Measurements from ENCODE around the gene BIK. TPM values are rescaled to one million over a fixed set of nuclear protein-coding genes. Genes with fewer than 3 reads are reported as not detected.

The BIK gene
- polyA plus RNA-seq, 1 of the 3 experiments (the other 2 are of a cell fraction) = 0.66 TPM

GRCh38 chr22:43152357-43153071, 42.0 kb downstream of the BIK start:
- WGBS (ENCODE audit: low lambda C conversion rate) = 9% methylated on average over 6 of the region's 22 CpGs
- TF ChIP-seq REST (IDR thresholded peaks at IDR 0.05; ENCODE audit: low read depth, low read length) (no peak), MXI1 (IDR thresholded peaks at IDR 0.05; ENCODE audit: low read depth, low read length) (peak; percentile 78)
- TF ChIP-seq, protein P1, sequence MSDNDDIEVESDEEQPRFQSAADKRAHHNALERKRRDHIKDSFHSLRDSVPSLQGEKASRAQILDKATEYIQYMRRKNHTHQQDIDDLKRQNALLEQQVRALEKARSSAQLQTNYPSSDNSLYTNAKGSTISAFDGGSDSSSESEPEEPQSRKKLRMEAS (IDR thresholded peaks at IDR 0.05; ENCODE audit: low read depth) = 0 out of 2 replicates have a peak, but pooled peaks have one; percentile 20
- Histone ChIP-seq H4K20me1 (ENCODE audit: insufficient read depth) (peaks cover 4% of the 10 kb centered on the region; the same call in 1 of the 2 replicates), H3K9me2 (no peaks in the 10 kb centered on the region), H3F3A (replicated peaks; ENCODE audit: insufficient read depth) (no peaks in the 10 kb centered on the region), H2AFZ (ENCODE audit: low read depth) (no peak overlapping the region), H3K27me3 (ENCODE audit: insufficient read depth) (no peaks in the 10 kb centered on the region), H3K9ac (peak overlapping the region; percentile 71), H3K4me1 (ENCODE audit: control insufficient read depth in 1 of 2, insufficient read depth in 2 of 2, low read depth in 1 of 2, low read length in 1 of 2) (peaks cover 0 to 2% of the 10 kb centered on the region in 2 experiments; a peak in 1 of 4 replicates), H3K4me2 (peak overlapping the region; percentile 89), H3K36me3 (replicated peaks in 1 of 2; ENCODE audit: control insufficient read depth in 1 of 2, insufficient read depth in 2 of 2, low read length in 1 of 2) (no peaks in the 10 kb centered on the region), H3K79me2 (ENCODE audit: insufficient read depth) (peaks cover 34% of the 10 kb centered on the region), H3K4me3 (ENCODE audit: low read depth in 2 of 2, low read length in 1 of 2) (peak overlapping the region; percentile 59 to 60), H3K27ac (ENCODE audit: low read depth in 2 of 2, low read length in 1 of 2) (peak overlapping the region; percentile 46 to 79), H3K9me3 (no peaks in the 10 kb centered on the region)
- CTCF ChIA-PET = no interaction called here
- POLR2A ChIA-PET = no interaction called here
- peak; percentile 68 for DNase-seq

- Histone ChIP-seq H3K4me3 (ENCODE audit: low read depth in 2 of 2, low read length in 1 of 2) (no peak overlapping the region), H3F3A (replicated peaks; ENCODE audit: insufficient read depth) (no peaks in the 10 kb centered on the region), H3K9ac (no peak overlapping the region), H3K27ac (ENCODE audit: low read depth in 2 of 2, low read length in 1 of 2) (no peak overlapping the region), H3K79me2 (ENCODE audit: insufficient read depth) (peaks cover 42% of the 10 kb centered on the region), H3K9me3 (no peaks in the 10 kb centered on the region), H3K36me3 (replicated peaks in 1 of 2; ENCODE audit: control insufficient read depth in 1 of 2, insufficient read depth in 2 of 2, low read length in 1 of 2) (no peaks in the 10 kb centered on the region), H3K4me1 (ENCODE audit: control insufficient read depth in 1 of 2, insufficient read depth in 2 of 2, low read depth in 1 of 2, low read length in 1 of 2) (peaks cover 0 to 2% of the 10 kb centered on the region in 2 experiments; a peak in 1 of 4 replicates), H3K9me2 (no peaks in the 10 kb centered on the region), H4K20me1 (ENCODE audit: insufficient read depth) (peaks cover 4% of the 10 kb centered on the region; the same call in 1 of the 2 replicates), H2AFZ (ENCODE audit: low read depth) (no peak overlapping the region), H3K4me2 (no peak overlapping the region), H3K27me3 (ENCODE audit: insufficient read depth) (no peaks in the 10 kb centered on the region)
- DNase-seq = no peak
- no peak for TF ChIP-seq RCOR1 (IDR thresholded peaks at IDR 0.05; ENCODE audit: low read length)
- TF ChIP-seq GATA2 (CRISPR knock-in tag; IDR thresholded peaks at IDR 0.05) = no peak
- TF ChIP-seq SMC3 (IDR thresholded peaks at IDR 0.05; ENCODE audit: low read depth, low read length) = no peak
- TF ChIP-seq, protein P2, sequence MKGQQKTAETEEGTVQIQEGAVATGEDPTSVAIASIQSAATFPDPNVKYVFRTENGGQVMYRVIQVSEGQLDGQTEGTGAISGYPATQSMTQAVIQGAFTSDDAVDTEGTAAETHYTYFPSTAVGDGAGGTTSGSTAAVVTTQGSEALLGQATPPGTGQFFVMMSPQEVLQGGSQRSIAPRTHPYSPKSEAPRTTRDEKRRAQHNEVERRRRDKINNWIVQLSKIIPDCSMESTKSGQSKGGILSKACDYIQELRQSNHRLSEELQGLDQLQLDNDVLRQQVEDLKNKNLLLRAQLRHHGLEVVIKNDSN (IDR thresholded peaks at IDR 0.05; ENCODE audit: borderline replicate concordance, low read depth) = no peak
- TF ChIP-seq TEAD4 (IDR thresholded peaks at IDR 0.05; ENCODE audit: borderline replicate concordance, insufficient read depth) = no peak
- TF ChIP-seq CHD2 (IDR thresholded peaks at IDR 0.05; ENCODE audit: low read length, partially characterized antibody) = no peak
- 80% methylated on average over 8 of the region's 9 CpGs for WGBS (ENCODE audit: low lambda C conversion rate)
- ChIA-PET CTCF (no interaction called here), POLR2A (no interaction called here)
Measured at GRCh38 chr22:43153899-43154298, 43.3 kb downstream of the BIK start.
